ENCODE data around the gene MOB3C.
"Not testable (repeated sequence)": the region's sequence is repeated elsewhere in the genome, so short reads cannot be mapped to it uniquely, and the experiment has no call there.

The MOB3C gene

GRCh38 chr1:46616277-46617107, at the start of gene MOB3C:
Gene MOB3C, minus strand, starts transcription at chr1:46616811. Its CDS starts 3,490 bp downstream, at chr1:46613321.
- no peak for DNase-seq

GRCh38 chr1:46665983-46666382, 49.4 kb upstream of the MOB3C start:
- DNase-seq, result no peak

GRCh38 chr1:46662919-46663318, 46.3 kb upstream of the MOB3C start:
- DNase-seq, result not testable (repeated sequence)

GRCh38 chr1:46660116-46660515, 43.5 kb upstream of the MOB3C start:
- DNase-seq, result not testable (repeated sequence)

- no peak for DNase-seq
Measured at GRCh38 chr1:46659307-46659870, 42.8 kb upstream of the MOB3C start.

- DNase-seq, result no peak
Measured at GRCh38 chr1:46657775-46658174, 41.2 kb upstream of the MOB3C start.

GRCh38 chr1:46656643-46657042, 40.0 kb upstream of the MOB3C start:
- DNase-seq, result no peak

- DNase-seq, result no peak
Measured at GRCh38 chr1:46655848-46656247, 39.2 kb upstream of the MOB3C start.

- DNase-seq, result not testable (repeated sequence)
Measured at GRCh38 chr1:46654698-46655097, 38.1 kb upstream of the MOB3C start.

- no peak for DNase-seq
Measured at GRCh38 chr1:46654012-46654411, 37.4 kb upstream of the MOB3C start.

- no peak for DNase-seq
Measured at GRCh38 chr1:46653405-46653958, 36.9 kb upstream of the MOB3C start.

- DNase-seq, result no peak
Measured at GRCh38 chr1:46652321-46653100, 35.9 kb upstream of the MOB3C start.

- DNase-seq, result not testable (repeated sequence)
Measured at GRCh38 chr1:46651152-46651551, 34.5 kb upstream of the MOB3C start.

- DNase-seq, result no peak
Measured at GRCh38 chr1:46650491-46650890, 33.9 kb upstream of the MOB3C start.

- no peak for DNase-seq
Measured at GRCh38 chr1:46649764-46650163, 33.2 kb upstream of the MOB3C start.

GRCh38 chr1:46647611-46648010, 31.0 kb upstream of the MOB3C start:
- DNase-seq, result no peak

GRCh38 chr1:46646844-46647243, 30.2 kb upstream of the MOB3C start:
- no peak for DNase-seq

GRCh38 chr1:46646331-46646730, 29.7 kb upstream of the MOB3C start:
- DNase-seq, result no peak

- DNase-seq, result no peak
Measured at GRCh38 chr1:46645815-46646214, 29.2 kb upstream of the MOB3C start.

- no peak for DNase-seq
Measured at GRCh38 chr1:46643368-46643775, 26.8 kb upstream of the MOB3C start.

GRCh38 chr1:46642115-46642680, 25.6 kb upstream of the MOB3C start:
- DNase-seq, result no peak

GRCh38 chr1:46639547-46639946, 22.9 kb upstream of the MOB3C start:
- DNase-seq, result no peak

GRCh38 chr1:46638921-46639320, 22.3 kb upstream of the MOB3C start:
- DNase-seq, result no peak

Measured in GF-D8 (cell line).